ENCODE results near the gene DXO. TPM values are rescaled to one million over a fixed set of nuclear protein-coding genes. Genes with fewer than 3 reads are reported as not detected.
A peak's percentile ranks its signal among the peaks of the same experiment; 100 is the strongest.
"Not testable (repeated sequence)": the region's sequence is repeated elsewhere in the genome, so short reads cannot be mapped to it uniquely, and the experiment has no call there.

DXO gene
- total RNA-seq, 8 experiments from 2014 or later: 15.3 to 26.9 (median 22.9) TPM

DNA sequence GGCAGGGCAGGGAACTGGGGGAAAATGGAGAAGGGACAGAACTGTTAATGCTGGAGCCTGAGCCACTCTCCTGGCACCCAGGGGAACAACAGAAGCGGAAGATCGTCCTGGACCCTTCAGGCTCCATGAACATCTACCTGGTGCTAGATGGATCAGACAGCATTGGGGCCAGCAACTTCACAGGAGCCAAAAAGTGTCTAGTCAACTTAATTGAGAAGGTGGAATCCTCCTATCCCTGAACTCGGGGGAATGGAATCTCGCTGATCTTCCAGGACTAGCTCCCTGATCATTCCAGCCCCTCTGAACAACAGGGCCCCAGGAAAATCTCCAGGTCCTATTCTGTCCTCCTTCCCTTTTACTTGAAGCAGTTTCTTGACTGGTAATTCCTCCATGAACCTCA is 24.1 kb downstream of the DXO start:
- Histone ChIP-seq H3K4me3 (no peak overlapping the region), H3K4me1 (replicated peaks in 1 of 2) (no peaks in the 10 kb centered on the region), H3K27ac (no peak overlapping the region)
- in situ Hi-C loops (cut with MboI; ENCODE audit: low pct_unique_long_range_greater_than_20kb in 2 of 9, low sequenced_read_pairs in 9 of 9, unreplicated experiment in 9 of 9): no loop called here
- ATAC-seq (replicated peaks in 6 of 8): no peak
- WGBS, 10 experiments: 60 to 92% (median 67%) methylated on average over 1 to 3 of the region's 4 CpGs; no CpG with 5 or more reads in 5 of the 10 experiments

DNA sequence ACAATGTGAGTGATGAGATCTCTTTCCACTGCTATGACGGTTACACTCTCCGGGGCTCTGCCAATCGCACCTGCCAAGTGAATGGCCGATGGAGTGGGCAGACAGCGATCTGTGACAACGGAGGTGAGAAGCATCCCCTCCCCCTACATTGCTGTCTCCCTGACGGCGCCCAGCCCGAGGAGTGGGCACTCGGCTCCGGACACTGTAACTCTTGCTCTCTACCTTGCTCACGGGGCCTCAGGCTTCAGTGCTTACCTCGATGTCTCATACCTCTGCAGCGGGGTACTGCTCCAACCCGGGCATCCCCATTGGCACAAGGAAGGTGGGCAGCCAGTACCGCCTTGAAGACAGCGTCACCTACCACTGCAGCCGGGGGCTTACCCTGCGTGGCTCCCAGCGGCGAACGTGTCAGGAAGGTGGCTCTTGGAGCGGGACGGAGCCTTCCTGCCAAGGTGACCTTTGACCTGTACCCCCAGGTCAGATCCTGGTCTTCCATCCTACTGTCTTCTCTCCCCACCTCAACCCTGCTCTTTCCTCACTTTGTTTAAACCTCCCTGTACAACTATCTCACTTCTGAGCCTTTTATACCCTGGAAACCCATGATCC is 24.8 kb downstream of the DXO start:
- WGBS, 10 experiments: 74 to 90% (median 80%) methylated on average over 1 to 9 of the region's 24 CpGs; no CpG with 5 or more reads in 4 of the 10 experiments
- H3K4me3 ChIP-seq: no peak overlapping the region
- in situ Hi-C loops (cut with MboI; ENCODE audit: low pct_unique_long_range_greater_than_20kb in 2 of 9, low sequenced_read_pairs in 9 of 9, unreplicated experiment in 9 of 9): no loop called here
- no peak overlapping the region for H3K27ac ChIP-seq
- peak in 1 of 8 experiments; percentile 5 for ATAC-seq (replicated peaks in 6 of 8)
- H3K4me1 ChIP-seq (replicated peaks in 1 of 2): no peaks in the 10 kb centered on the region

DNA sequence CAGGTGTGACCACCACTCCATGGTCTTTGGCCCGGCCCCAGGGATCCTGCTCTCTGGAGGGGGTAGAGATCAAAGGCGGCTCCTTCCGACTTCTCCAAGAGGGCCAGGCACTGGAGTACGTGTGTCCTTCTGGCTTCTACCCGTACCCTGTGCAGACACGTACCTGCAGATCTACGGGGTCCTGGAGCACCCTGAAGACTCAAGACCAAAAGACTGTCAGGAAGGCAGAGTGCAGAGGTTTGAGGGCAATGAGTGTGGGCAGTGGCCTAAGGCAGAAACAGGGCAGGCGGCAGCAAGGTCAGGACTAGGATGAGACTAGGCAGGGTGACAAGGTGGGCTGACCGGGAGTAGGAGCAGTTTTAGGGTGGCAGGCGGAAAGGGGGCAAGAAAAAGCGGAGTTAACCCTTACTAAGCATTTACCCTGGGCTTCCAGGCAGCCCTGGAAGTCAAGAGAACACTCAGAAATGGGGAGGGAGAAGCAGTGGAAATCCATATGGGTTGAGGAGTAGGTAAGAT is 25.5 kb downstream of the DXO start:
- in situ Hi-C loops (cut with MboI; ENCODE audit: low pct_unique_long_range_greater_than_20kb in 2 of 9, low sequenced_read_pairs in 9 of 9, unreplicated experiment in 9 of 9): no loop called here

DNA sequence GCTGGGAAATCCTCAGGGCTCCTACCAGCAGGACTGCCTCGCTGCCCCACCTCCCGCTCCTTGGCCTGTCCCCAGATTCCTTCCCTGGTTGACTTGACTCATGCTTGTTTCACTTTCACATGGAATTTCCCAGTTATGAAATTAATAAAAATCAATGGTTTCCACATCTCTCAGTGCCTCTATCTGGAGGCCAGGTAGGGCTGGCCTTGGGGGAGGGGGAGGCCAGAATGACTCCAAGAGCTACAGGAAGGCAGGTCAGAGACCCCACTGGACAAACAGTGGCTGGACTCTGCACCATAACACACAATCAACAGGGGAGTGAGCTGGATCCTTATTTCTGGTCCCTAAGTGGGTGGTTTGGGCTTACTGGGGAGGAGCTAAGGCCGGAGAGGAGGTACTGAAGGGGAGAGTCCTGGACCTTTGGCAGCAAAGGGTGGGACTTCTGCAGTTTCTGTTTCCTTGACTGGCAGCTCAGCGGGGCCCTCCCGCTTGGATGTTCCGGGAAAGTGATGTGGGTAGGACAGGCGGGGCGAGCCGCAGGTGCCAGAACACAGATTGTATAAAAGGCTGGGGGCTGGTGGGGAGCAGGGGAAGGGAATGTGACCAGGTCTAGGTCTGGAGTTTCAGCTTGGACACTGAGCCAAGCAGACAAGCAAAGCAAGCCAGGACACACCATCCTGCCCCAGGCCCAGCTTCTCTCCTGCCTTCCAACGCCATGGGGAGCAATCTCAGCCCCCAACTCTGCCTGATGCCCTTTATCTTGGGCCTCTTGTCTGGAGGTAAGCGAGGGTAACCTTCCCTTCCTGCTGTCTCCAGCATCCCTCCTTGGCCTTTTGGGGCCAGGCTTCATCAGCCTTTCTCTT is 26.2 kb downstream of the DXO start, which contains the start of gene CFB:
TSS of gene CFB (plus strand) at position 589 of the 863 bp plus-strand sequence. CDS start at position 716, 127 bp downstream.
- peak; percentile 7 to 91 (median 50) for ATAC-seq (replicated peaks in 6 of 8)
- no peaks in the 10 kb centered on the region for H3K4me1 ChIP-seq (replicated peaks in 1 of 2)
- in situ Hi-C loops (cut with MboI; ENCODE audit: low pct_unique_long_range_greater_than_20kb in 2 of 9, low sequenced_read_pairs in 9 of 9, unreplicated experiment in 9 of 9): no loop called here
- no peak within 1 kb of the TSS for H3K4me3 ChIP-seq
- no peak within 1 kb of the TSS for H3K27ac ChIP-seq
- 18 to 83% (median 57%) methylated on average over 2 to 5 of the region's 11 CpGs; no CpG with 5 or more reads in 2 of the 10 experiments for WGBS, 10 experiments

More for the DNA sequence above, 25.5 kb downstream of the DXO start:
- Histone ChIP-seq H3K27ac (no peak overlapping the region), H3K4me1 (replicated peaks in 1 of 2) (no peaks in the 10 kb centered on the region), H3K4me3 (no peak overlapping the region)
- ATAC-seq (replicated peaks in 6 of 8): peak in 1 of 8 experiments; percentile 6
- WGBS, 10 experiments: 58 to 84% (median 68%) methylated on average over 1 to 11 of the region's 11 CpGs; no CpG with 5 or more reads in 1 of the 10 experiments

DNA sequence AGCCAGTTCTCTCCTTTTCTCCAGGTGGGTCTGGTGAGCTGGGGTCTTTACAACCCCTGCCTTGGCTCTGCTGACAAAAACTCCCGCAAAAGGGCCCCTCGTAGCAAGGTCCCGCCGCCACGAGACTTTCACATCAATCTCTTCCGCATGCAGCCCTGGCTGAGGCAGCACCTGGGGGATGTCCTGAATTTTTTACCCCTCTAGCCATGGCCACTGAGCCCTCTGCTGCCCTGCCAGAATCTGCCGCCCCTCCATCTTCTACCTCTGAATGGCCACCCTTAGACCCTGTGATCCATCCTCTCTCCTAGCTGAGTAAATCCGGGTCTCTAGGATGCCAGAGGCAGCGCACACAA is 26.8 kb downstream of the DXO start:
- 44 to 74% (median 69%) methylated on average over 1 to 6 of the region's 9 CpGs; no CpG with 5 or more reads in 5 of the 10 experiments for WGBS, 10 experiments
- no peak overlapping the region for H3K27ac ChIP-seq
- H3K4me1 ChIP-seq (replicated peaks in 1 of 2): no peaks in the 10 kb centered on the region
- peak in 2 of 8 experiments; percentile 2 to 9 for ATAC-seq (replicated peaks in 6 of 8)
- H3K4me3 ChIP-seq: no peak overlapping the region
- in situ Hi-C loops (cut with MboI; ENCODE audit: low pct_unique_long_range_greater_than_20kb in 2 of 9, low sequenced_read_pairs in 9 of 9, unreplicated experiment in 9 of 9): no loop called here

DNA sequence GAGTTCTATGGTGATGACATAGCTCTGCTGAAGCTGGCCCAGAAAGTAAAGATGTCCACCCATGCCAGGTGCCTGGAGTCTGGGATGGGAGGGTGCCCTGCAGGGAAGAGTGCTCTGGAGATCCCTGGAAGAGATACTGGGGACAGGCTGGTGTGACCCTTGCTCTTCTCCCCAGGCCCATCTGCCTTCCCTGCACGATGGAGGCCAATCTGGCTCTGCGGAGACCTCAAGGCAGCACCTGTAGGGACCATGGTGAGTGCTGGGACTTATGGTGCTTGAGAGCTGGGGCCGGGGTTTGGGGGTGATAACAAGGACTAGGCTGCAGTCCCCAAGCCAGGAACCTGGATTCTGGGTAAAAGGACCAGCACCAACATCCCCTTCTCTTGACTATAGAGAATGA is 28.2 kb downstream of the DXO start:
- H3K4me3 ChIP-seq: no peak overlapping the region
- no peak for ATAC-seq (replicated peaks in 6 of 8)
- WGBS, 10 experiments: 43 to 80% methylated on average over 1 of the region's 3 CpGs; no CpG with 5 or more reads in 8 of the 10 experiments
- in situ Hi-C loops (cut with MboI; ENCODE audit: low pct_unique_long_range_greater_than_20kb in 2 of 9, low sequenced_read_pairs in 9 of 9, unreplicated experiment in 9 of 9): no loop called here
- H3K27ac ChIP-seq: no peak overlapping the region
- H3K4me1 ChIP-seq (replicated peaks in 1 of 2): no peaks in the 10 kb centered on the region

DNA sequence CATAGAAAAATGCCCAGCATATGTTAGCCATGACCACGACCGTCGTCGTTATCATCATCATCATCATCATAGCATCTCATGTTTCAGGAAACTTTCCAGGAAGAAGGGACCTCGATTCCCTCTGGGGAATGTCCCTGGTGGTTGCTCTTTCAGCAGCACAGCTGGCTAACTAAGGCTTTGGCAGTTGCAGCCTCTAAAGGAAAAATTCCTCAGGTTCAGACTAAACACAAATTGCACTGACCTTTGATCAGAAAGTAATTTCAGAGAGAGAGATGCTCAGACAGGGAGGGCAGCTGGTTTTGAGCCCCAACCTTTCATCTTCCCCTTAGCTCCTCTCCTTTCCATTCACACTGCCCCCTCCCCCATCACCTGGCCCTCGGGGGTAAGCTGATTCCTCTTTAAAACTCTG is 31.7 kb downstream of the DXO start:
- WGBS, 10 experiments: 0 to 39% (median 6%) methylated on average over 1 to 5 of the region's 6 CpGs; no CpG with 5 or more reads in 2 of the 10 experiments
- ATAC-seq (replicated peaks in 6 of 8): peak in 1 of 8 experiments; percentile 17
- in situ Hi-C loops (cut with MboI; ENCODE audit: low pct_unique_long_range_greater_than_20kb in 2 of 9, low sequenced_read_pairs in 9 of 9, unreplicated experiment in 9 of 9): no loop called here
- H3K27ac ChIP-seq: no peak overlapping the region
- H3K4me1 ChIP-seq (replicated peaks in 1 of 2): no peaks in the 10 kb centered on the region
- no peak overlapping the region for H3K4me3 ChIP-seq

DNA sequence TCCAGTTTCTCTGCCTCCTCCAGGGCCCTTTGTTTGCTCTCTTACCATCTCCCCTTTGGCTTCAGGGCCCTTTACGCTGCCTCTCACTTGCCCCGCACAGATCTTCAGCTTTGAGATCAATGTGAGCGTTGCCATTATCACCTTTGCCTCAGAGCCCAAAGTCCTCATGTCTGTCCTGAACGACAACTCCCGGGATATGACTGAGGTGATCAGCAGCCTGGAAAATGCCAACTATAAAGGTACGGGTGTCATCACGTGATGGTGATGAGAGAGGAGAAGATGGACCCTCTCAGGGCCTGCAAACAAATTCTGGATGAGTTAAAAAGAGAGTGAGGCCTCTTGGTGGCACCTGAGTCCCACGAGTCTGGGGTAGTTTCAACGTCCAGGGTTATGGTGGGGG is 36.1 kb downstream of the DXO start:
- in situ Hi-C loops (cut with MboI; ENCODE audit: low pct_unique_long_range_greater_than_20kb in 2 of 9, low sequenced_read_pairs in 9 of 9, unreplicated experiment in 9 of 9): no loop called here
- 67 to 80% (median 74%) methylated on average over 1 to 8 of the region's 9 CpGs; no CpG with 5 or more reads in 4 of the 10 experiments for WGBS, 10 experiments
- no peak overlapping the region for H3K4me3 ChIP-seq
- no peak overlapping the region for H3K27ac ChIP-seq
- no peaks in the 10 kb centered on the region for H3K4me1 ChIP-seq (replicated peaks in 1 of 2)
- no peak for ATAC-seq (replicated peaks in 6 of 8)

DNA sequence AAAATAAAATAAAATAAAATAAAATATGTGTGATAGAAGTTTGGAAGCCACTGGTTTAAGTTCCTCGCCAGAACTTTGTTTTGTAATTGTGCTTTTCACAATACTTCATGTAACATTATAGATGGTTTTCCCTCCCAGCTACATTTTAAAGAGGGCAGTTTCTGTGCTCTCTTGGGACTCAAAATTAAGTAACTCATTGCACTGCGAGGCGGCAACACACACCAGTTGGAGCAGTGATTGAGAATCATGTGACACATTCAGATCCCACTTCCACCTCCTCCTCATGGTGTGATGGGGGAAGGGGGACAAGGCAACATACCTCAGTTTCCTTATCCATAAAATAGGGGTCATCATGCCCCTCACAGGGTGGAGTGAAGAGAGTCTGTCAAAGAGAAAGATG is 36.9 kb downstream of the DXO start:
- WGBS, 10 experiments: 29 to 83% (median 67%) methylated on average over 1 to 3 of the region's 3 CpGs; no CpG with 5 or more reads in 1 of the 10 experiments
- Histone ChIP-seq H3K4me3 (no peak overlapping the region), H3K4me1 (replicated peaks in 1 of 2) (no peaks in the 10 kb centered on the region), H3K27ac (no peak overlapping the region)
- in situ Hi-C loops (cut with MboI; ENCODE audit: low pct_unique_long_range_greater_than_20kb in 2 of 9, low sequenced_read_pairs in 9 of 9, unreplicated experiment in 9 of 9): no loop called here
- ATAC-seq (replicated peaks in 6 of 8): no peak

DNA sequence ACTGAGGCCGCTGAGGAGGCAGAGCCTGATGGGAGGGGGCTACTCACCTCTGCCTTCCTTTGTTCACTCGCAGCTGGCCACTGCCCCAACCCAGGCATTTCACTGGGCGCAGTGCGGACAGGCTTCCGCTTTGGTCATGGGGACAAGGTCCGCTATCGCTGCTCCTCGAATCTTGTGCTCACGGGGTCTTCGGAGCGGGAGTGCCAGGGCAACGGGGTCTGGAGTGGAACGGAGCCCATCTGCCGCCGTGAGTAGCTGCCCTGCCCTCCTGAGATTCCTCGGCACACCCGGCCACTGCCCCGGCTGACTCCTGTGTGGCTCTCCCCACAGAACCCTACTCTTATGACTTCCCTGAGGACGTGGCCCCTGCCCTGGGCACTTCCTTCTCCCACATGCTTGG is 38.4 kb downstream of the DXO start:
- WGBS, 10 experiments: 40 to 83% (median 80%) methylated on average over 1 to 18 of the region's 19 CpGs; no CpG with 5 or more reads in 6 of the 10 experiments
- Histone ChIP-seq H3K4me3 (no peak overlapping the region), H3K4me1 (replicated peaks in 1 of 2) (no peaks in the 10 kb centered on the region), H3K27ac (no peak overlapping the region)
- in situ Hi-C loops (cut with MboI; ENCODE audit: low pct_unique_long_range_greater_than_20kb in 2 of 9, low sequenced_read_pairs in 9 of 9, unreplicated experiment in 9 of 9): no loop called here
- ATAC-seq (replicated peaks in 6 of 8): no peak

DNA sequence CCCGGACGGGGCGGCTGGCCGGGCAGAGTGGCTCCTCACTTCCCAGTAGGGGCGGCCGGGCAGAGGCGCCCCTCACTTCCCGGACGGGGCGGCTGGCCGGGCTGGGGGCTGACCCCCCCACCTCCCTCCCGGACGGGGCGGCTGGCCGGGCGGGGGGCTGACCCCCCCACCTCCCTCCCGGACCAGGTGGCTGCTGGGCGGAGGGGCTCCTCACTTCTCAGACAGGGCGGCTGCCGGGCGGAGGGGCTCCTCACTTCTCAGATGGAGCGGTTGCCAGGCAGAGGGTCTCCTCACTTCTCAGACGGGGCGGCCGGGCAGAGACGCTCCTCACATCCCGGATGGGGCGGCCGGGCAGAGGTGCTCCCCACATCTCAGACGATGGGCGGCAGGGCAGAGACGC is 39.8 kb downstream of the DXO start:
- H3K4me1 ChIP-seq (replicated peaks in 1 of 2); H3K27ac ChIP-seq; ATAC-seq (replicated peaks in 6 of 8); H3K4me3 ChIP-seq; in situ Hi-C loops (cut with MboI; ENCODE audit: low pct_unique_long_range_greater_than_20kb in 2 of 9, low sequenced_read_pairs in 9 of 9, unreplicated experiment in 9 of 9): not testable (repeated sequence)
- no CpG with 5 or more reads among the region's 32 CpGs for WGBS, 10 experiments

DNA sequence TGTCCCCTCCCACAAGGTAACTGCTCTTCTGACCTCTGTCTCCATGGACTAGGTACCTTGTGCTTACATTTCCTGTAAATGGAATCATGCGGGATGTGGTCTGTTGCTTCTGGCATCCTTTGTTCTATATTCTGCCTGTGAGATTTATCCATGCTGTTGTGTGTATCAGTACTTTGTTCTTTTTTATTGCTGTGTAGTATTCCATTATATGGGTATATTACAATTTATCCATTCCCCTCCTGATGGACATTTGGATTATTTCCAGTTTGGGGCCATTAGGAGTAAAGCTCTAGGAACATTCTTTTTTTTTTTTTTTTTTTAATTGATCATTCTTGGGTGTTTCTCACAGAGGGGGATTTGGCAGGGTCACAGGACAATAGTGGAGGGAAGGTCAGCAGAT is 41.0 kb downstream of the DXO start:
- no peak for ATAC-seq (replicated peaks in 6 of 8)
- in situ Hi-C loops (cut with MboI; ENCODE audit: low pct_unique_long_range_greater_than_20kb in 2 of 9, low sequenced_read_pairs in 9 of 9, unreplicated experiment in 9 of 9): no loop called here
- Histone ChIP-seq H3K27ac (no peak overlapping the region), H3K4me1 (replicated peaks in 1 of 2) (no peaks in the 10 kb centered on the region), H3K4me3 (no peak overlapping the region)
- 38 to 100% (median 100%) methylated on average over 1 of the region's 1 CpG; no CpG with 5 or more reads in 2 of the 10 experiments for WGBS, 10 experiments

DNA sequence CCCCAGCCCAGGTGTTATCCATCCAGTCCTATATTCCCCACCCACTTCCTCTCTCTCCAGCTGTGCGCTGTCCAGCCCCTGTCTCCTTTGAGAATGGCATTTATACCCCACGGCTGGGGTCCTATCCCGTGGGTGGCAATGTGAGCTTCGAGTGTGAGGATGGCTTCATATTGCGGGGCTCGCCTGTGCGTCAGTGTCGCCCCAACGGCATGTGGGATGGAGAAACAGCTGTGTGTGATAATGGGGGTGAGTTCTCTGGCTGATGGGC is 43.3 kb downstream of the DXO start:
- ATAC-seq (replicated peaks in 6 of 8): no peak
- no peaks in the 10 kb centered on the region for H3K4me1 ChIP-seq (replicated peaks in 1 of 2)
- in situ Hi-C loops (cut with MboI; ENCODE audit: low pct_unique_long_range_greater_than_20kb in 2 of 9, low sequenced_read_pairs in 9 of 9, unreplicated experiment in 9 of 9): no loop called here
- no peak overlapping the region for H3K4me3 ChIP-seq
- 33 to 100% (median 74%) methylated on average over 1 to 7 of the region's 9 CpGs; no CpG with 5 or more reads in 4 of the 10 experiments for WGBS, 10 experiments
- H3K27ac ChIP-seq: no peak overlapping the region
